Sigmoid colon (tissue), 7 donors: ENCODE data around the gene LHFPL6. TPM values are rescaled to one million over a fixed set of nuclear protein-coding genes. Genes with fewer than 3 reads are reported as not detected.

Source experiments
- DNase-seq: peaks from one replicate; pipeline ENCODE4 v3.0.0-alpha.2; 2019
- H3K27ac ChIP-seq, 4 donors: fragments of 200-600 bp; sonication (generic); one replicate each; pipeline ENCODE4 v1.5.1; 2016 to 2019; ENCODE audit warnings: mild to moderate bottlenecking in 1 of 4
- H3K27me3 ChIP-seq, 3 donors: fragments of 200-600 bp; sonication (generic); one replicate each; pipeline ENCODE4 v1.5.1; 2019; ENCODE audit warnings: mild to moderate bottlenecking in 1 of 3
- H3K36me3 ChIP-seq, 4 donors: fragments of 200-600 bp; sonication (generic); one replicate each; pipeline ENCODE4 v1.5.1; 2016 to 2019
- H3K4me1 ChIP-seq, 4 donors: fragments of 200-600 bp; sonication (generic); one replicate each; pipeline ENCODE4 v1.5.1; 2017 to 2019
- H3K4me3 ChIP-seq, 4 donors: fragments of 200-600 bp; sonication (generic); one replicate each; pipeline ENCODE4 v1.5.1; 2017 to 2019; ENCODE audit warnings: mild to moderate bottlenecking in 2 of 4, moderate library complexity in 1 of 4
- H3K9me3 ChIP-seq, 4 donors: fragments of 200-600 bp in 3 of 4; sonication (generic) in 3 of 4; one replicate each; pipeline versions ENCODE4 v1.5.1 to v1.6.1; 2013 to 2019
- CTCF ChIP-seq, 4 experiments: fragments of 450-650 bp in 3 of 4; fragments of 200-600 bp in 1 of 4; IDR thresholded peaks; one replicate each; pipeline ENCODE4 v1.5.1; 2016 to 2019; ENCODE audit warnings: antibody characterized with exemption in 4 of 4, mild to moderate bottlenecking in 3 of 4, moderate library complexity in 2 of 4
- EP300 ChIP-seq, 4 donors: sonication (generic); formaldehyde crosslinking; IDR thresholded peaks; one replicate each; pipeline ENCODE4 v1.6.1; 2017; ENCODE audit warnings: antibody characterized with exemption in 4 of 4
- POLR2A ChIP-seq, 2 donors: fragments of 450-650 bp; IDR thresholded peaks; one replicate each; pipeline ENCODE4 v1.6.1; 2016; ENCODE audit warnings: antibody characterized with exemption in 2 of 2, mild to moderate bottlenecking in 2 of 2, moderate library complexity in 2 of 2
- POLR2AphosphoS5 ChIP-seq, 4 donors: sonication (generic); formaldehyde crosslinking; IDR thresholded peaks; one replicate each; pipeline ENCODE4 v1.6.1; 2017; ENCODE audit warnings: antibody characterized with exemption in 4 of 4
- WGBS, 2 donors: extraction: QIAGEN DNeasy Blood & Tissue Kit; methylation state at CpG; one replicate each; pipeline ENCODE4 v1.1.7; 2013; 5-methylcytosine and 5-hydroxymethylcytosine counted together
- intact Hi-C: fragments of 100-400 bp; cut with DNase I; formaldehyde crosslinking; loops from one replicate; pipeline ENCODE4 v1.15.1; 2023
- polyA plus RNA-seq, 3 donors: library from polyadenylated mRNA; stranded (reverse); fragments of 200-250 nt; gene quantifications; one replicate each; pipeline ENCODE4 v1.2.3, GENCODE V29; 2013
- total RNA-seq, 4 donors: library from RNA; depleted of rRNA; stranded (reverse); fragments of >200 nt; gene quantifications; one replicate each; pipeline ENCODE4 v1.1.0, GENCODE V29; 2016
- donor health status: healthy with polysubstance abuse.
- donor health status: Bipolar disorder and iron deficiency.
- donor health status: healthy.

Gene LHFPL6
- total and polyA plus RNA-seq, 7 donors = 2.5 to 69.2 (median 41.7) TPM

- no peak overlapping the region for H3K27ac ChIP-seq
- intact Hi-C loops = loop anchor here (5.0 kb wide), 1 partner anchor 340 kb away; no protein-coding TSS in a partner anchor
- no peaks in the 10 kb centered on the region for H3K27me3 ChIP-seq
- 58 to 60% methylated on average over 5 of the region's 5 CpGs for WGBS, 2 donors
- H3K9me3 ChIP-seq = no peaks in the 10 kb centered on the region
- H3K4me3 ChIP-seq = no peak overlapping the region
- TF ChIP-seq EP300 (IDR thresholded peaks at IDR 0.05) (no peak), POLR2AphosphoS5 (IDR thresholded peaks at IDR 0.05) (no peak), CTCF (IDR thresholded peaks at IDR 0.05) (peak; percentile 55 to 88 (median 75)), POLR2A (IDR thresholded peaks at IDR 0.05) (no peak)
- peak; percentile 85 for DNase-seq
- no peaks in the 10 kb centered on the region for H3K4me1 ChIP-seq
- no peaks in the 10 kb centered on the region for H3K36me3 ChIP-seq
Observed at GRCh38 chr13:39612023-39612637, 9.1 kb upstream of the LHFPL6 start.

GRCh38 chr13:39607876-39608275, 4.9 kb upstream of the LHFPL6 start:
- WGBS, 2 donors = 95% methylated on average over 4 of the region's 4 CpGs
- intact Hi-C loops = no loop called here
- Histone ChIP-seq H3K36me3 (no peaks in the 10 kb centered on the region), H3K27ac (no peak overlapping the region), H3K4me3 (no peak overlapping the region), H3K9me3 (no peaks in the 10 kb centered on the region), H3K4me1 (peaks cover 0 to 7% (median 2%) of the 10 kb centered on the region in 4 donors), H3K27me3 (no peaks in the 10 kb centered on the region)
- TF ChIP-seq EP300 (IDR thresholded peaks at IDR 0.05) (no peak), CTCF (IDR thresholded peaks at IDR 0.05) (no peak), POLR2A (IDR thresholded peaks at IDR 0.05) (no peak), POLR2AphosphoS5 (IDR thresholded peaks at IDR 0.05) (no peak)
- DNase-seq = no peak

- no peak overlapping the region for H3K4me3 ChIP-seq
- H3K27me3 ChIP-seq = no peaks in the 10 kb centered on the region
- TF ChIP-seq EP300 (IDR thresholded peaks at IDR 0.05) = no peak
- no peak for TF ChIP-seq CTCF (IDR thresholded peaks at IDR 0.05)
- TF ChIP-seq POLR2A (IDR thresholded peaks at IDR 0.05) = no peak
- TF ChIP-seq POLR2AphosphoS5 (IDR thresholded peaks at IDR 0.05) = no peak
- H3K4me1 ChIP-seq = peaks cover 0 to 18% (median 13%) of the 10 kb centered on the region in 4 donors
- H3K27ac ChIP-seq = no peak overlapping the region
- H3K36me3 ChIP-seq = no peaks in the 10 kb centered on the region
- 83 to 87% methylated on average over 3 of the region's 3 CpGs for WGBS, 2 donors
- DNase-seq = no peak
- no peaks in the 10 kb centered on the region for H3K9me3 ChIP-seq
- intact Hi-C loops = no loop called here
Observed at GRCh38 chr13:39605677-39606320, 2.8 kb upstream of the LHFPL6 start.

- no peak for DNase-seq
- TF ChIP-seq CTCF (IDR thresholded peaks at IDR 0.05) (no peak), EP300 (IDR thresholded peaks at IDR 0.05) (no peak), POLR2A (IDR thresholded peaks at IDR 0.05) (no peak), POLR2AphosphoS5 (IDR thresholded peaks at IDR 0.05) (no peak)
- peaks cover 0 to 26% (median 18%) of the 10 kb centered on the region in 4 donors for H3K4me1 ChIP-seq
- no peaks in the 10 kb centered on the region for H3K9me3 ChIP-seq
- H3K4me3 ChIP-seq = no peak overlapping the region
- H3K27me3 ChIP-seq = no peaks in the 10 kb centered on the region
- no peaks in the 10 kb centered on the region for H3K36me3 ChIP-seq
- intact Hi-C loops = no loop called here
- WGBS, 2 donors = 45 to 71% methylated on average over 5 of the region's 5 CpGs
- no peak overlapping the region for H3K27ac ChIP-seq
Observed at GRCh38 chr13:39604756-39605155, 1.8 kb upstream of the LHFPL6 start.
